GM19372 (cell line): ENCODE results near the gene NRXN3.
"Not testable (repeated sequence)": the region's sequence is repeated elsewhere in the genome, so short reads cannot be mapped to it uniquely, and the experiment has no call there.

Source experiments
- ATAC-seq: cut with Tn5 transposase; IDR thresholded peaks from one replicate; pipeline ENCODE4 v1.9.1; 2021; ENCODE audit warnings: mild to moderate bottlenecking, low read depth, moderate library complexity; ENCODE audit not compliant: unreplicated experiment

NRXN3 gene

DNA sequence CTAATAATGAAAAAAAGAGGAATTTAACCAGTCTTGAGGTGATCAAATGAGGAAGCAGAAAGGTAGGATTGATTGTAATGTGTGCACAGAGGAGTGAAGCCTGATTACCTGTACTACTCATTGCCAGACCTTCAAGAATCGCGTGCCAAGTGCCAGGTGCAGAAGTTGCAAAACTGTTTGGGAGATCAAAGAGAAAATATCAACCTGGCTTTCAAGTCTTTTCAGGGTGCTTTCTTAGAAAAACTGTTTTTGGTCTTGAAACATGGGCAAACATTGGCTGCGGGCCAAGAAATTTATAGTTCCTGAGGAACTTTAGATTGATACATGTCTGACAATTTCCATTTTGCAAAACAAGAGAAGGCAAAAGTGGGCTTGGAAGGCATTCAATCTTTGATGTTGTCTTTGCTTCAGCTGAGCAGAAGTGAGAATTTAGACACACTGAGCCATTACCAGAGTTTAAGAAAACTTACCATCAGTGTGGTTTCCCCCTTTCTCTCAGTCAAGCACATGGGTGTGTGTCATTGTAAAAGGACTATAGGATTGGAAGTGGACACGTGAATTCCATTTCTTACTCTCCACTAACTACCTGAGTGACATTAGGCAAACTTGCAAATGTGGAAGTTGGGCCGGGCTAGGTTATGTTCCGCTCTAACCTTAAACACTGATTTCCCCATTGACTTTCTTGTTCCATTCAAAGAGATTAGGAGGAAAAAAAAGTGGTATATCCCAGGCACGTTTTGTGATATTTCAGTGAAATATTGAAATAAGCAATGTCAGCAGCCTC, 1555.0 kb downstream of the NRXN3 start:
- ATAC-seq, result no peak

GRCh38 chr14:79727900-79728299, 1557.7 kb downstream of the NRXN3 start:
- ATAC-seq, result no peak

DNA sequence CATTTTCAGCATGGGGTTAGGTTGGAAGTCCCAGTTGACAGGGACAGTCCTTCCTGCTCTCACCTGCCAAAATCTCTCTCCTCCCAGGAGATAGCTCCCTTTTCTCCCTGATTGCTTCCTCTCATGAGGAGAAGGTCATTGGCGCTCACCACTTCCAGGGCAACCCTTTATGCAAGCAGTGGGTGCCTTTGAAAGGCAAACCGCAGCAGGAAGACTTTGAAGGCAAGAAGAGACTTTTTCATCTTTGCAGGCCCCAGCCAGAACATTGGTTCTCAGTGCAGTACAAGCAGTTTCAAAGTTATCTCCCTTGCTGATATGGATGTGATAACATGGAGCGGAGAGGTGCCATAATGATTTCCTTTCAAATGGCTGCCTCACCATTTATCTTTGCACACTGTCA, 1558.2 kb downstream of the NRXN3 start:
- ATAC-seq, result no peak

GRCh38 chr14:79729731-79730130, 1559.6 kb downstream of the NRXN3 start:
- ATAC-seq, result no peak

- no peak for ATAC-seq
These were observed 1560.0 kb downstream of the NRXN3 start for GRCh38 chr14:79730196-79730595.

DNA sequence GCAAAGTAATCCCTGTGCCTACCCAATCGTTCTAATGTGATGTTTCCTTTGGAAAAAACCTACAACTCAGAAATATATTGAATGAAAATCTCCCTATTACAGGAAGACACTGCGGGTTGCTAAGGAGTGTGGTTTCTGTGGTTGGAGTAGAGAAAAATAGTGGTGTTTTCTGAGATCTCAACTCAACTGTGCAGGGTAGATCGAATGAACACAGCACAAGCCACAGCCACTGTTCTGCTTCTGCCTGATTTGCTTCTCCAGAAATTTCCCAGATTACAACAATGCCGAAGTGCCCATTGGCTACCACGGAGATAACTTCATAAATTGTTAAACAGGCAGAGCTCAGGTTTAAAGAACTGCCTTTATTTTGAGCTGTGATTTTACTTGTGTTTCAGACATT, 1560.8 kb downstream of the NRXN3 start:
- no peak for ATAC-seq

DNA sequence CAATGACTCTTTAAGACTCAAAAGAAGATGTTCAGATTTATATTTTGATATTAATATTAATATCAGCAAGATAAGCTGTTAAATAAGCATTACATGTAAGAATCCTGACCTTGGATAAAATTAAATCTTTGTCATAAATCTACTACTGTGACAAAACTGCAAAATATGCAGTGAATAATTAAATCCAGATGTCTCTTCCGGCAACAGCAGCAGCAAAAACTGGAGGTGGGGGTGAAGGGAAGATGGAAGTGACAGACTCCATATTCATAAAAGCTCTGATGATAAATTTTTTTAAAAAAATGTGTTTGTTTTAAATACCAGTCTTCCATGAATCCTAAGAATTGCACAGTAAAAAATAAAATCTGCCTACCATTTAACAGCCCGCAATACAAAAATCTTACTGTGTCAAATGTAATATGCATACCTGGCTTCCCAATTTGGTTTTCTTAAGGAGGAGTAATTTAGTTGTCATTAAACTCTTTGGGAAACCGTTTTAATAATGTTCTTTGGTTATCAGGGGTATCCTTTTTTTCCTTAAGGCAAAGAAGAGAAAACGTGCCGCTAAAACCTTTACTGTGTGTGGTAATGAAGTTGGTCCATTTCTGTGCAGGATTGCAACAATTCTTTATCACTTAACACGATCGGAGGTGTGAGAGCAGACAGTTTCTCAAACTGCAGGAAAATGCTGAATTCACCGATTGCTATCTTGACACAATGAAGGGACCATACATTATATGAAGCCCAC, 1562.9 kb downstream of the NRXN3 start:
- ATAC-seq, result no peak

DNA sequence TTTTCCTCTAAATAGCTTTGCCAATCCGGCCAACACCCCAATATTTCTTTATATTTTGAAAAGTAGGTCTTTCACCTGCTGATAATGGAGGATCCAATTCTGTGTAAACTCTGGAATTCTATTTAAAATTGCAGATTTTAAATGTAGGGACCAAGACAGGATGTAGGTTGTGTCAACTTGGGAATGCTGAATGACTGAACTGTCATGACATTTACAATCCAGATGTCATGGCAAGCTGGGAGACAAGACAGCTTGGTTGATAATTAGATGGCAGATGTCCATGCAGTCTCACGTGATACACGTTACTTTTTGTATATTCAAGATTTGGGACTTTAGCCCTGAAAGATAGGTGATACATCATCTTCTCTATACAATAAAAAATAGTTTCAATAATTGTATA, 1564.0 kb downstream of the NRXN3 start:
- no peak for ATAC-seq

GRCh38 chr14:79734656-79735055, 1564.5 kb downstream of the NRXN3 start:
- ATAC-seq, result no peak

- ATAC-seq, result no peak
These were observed 1564.9 kb downstream of the NRXN3 start for GRCh38 chr14:79735121-79735520.

DNA sequence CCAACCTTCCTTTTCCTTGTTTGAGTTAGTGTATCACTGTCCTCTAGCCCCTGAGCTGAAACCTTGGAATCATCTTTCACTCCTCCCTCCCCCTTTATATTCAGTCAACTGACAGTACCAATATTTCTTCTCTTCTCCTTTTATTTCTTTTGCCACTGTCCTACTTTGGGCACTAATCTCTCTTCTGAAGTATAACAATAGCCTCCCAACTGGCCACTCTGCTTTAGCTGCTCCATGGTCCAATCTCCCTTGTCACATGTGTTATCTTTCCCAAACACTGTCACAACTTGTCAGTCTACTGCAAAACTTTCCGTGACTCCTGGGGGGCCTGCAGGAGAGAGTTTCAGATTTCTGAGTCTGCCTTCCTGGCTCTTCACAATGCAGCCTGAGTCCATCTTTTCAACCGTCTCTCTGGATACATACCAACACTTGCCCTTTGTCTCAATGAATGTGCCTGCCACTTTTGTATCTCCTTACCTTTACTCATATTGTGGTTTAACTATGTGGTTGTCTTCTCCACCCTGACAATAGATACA, 1570.0 kb downstream of the NRXN3 start:
- ATAC-seq, result no peak

DNA sequence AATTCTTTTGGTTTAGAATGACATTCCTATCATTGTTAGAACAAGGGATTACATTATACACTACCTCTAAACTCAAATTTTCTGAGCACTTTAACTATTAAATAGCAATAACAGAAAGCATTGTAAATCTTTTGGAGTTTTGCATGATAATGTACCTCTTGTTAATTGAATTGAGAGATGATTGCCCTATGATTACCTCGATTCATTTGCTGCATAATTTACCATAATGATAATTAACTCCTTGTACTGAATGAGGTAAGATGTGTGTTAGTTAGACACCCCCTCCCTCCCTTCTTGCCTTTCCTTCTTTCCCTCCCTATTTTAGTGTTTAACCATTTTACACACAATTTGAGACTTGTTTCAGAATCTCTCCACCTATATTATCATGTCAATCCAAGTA, 1572.0 kb downstream of the NRXN3 start:
- ATAC-seq, result no peak

DNA sequence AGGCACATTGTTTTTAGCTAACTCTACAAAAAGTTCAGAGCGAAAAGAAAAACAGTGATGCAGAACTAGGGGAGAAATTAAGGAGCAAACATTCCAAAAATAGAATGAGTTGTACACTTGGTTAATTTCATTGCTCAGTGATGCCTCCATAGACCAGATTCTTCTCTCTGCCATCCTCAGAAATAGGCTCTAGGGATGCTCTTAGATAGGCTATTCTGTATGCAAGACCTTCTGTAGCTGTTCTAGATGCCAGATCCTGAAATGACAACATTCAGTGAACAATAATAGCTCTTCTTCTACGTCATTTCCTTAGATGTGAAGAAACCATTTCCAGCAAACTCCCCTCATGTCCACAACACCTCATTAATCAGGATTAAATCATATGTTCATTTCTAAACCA, 1574.9 kb downstream of the NRXN3 start:
- ATAC-seq, result no peak

DNA sequence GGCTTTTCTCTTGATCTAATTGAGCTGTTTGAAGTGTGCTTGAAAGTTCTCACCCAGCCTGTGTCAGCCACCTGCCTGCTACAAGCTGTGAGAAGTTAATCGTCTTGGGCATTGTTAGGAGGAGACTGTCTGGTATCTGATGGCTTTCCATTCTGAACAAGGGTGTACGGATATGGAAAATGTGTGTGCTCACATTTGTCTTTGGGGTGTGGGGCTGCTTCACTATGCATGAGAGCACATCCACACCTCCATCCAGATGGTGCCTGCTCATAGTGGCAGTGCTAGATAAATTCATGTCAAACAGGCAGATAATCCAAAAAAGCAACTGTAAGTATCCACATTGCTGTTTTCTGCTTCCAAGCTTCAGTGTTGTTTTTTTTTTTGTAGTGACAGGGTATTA, 1578.9 kb downstream of the NRXN3 start:
- no peak for ATAC-seq

DNA sequence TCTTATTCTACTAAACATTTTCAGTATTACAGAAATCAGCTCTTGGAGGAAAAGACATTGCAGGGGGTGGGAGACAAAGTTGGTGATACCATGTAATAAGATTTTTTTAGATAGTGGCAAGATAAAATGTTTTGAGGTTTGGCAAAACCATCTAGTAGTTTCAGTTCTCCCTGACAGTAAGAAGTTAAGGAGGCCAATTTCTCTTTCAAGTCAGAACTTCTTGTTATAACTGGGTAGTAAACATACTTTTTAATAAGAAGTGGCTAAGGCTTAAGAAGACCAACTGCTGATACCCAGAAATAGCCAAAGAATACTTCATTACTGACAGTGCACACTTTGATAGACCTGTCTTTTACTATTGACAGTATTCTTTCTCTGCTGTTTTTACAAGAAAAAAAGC, 1588.8 kb downstream of the NRXN3 start:
- no peak for ATAC-seq

- no peak for ATAC-seq
These were observed 1594.2 kb downstream of the NRXN3 start for GRCh38 chr14:79764323-79764722.

GRCh38 chr14:79766511-79766910, 1596.3 kb downstream of the NRXN3 start:
- no peak for ATAC-seq

DNA sequence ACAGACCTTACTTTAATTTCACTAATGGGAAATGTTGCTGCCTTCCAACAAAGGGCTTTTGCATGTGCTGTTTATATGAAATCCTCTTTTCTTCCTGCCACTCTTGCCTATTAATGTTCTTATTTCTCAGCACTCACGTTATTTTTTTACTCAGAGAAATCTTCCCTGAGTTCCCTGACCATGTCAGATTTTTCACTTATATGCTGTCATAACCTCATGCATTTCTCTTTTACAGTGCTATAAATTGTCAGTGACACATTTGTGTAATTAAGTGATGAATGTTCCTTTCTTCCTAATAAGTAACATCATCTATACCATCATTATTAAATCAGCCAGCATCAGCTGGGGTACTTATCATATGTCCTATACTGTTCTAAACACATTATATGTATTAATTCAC, 1597.1 kb downstream of the NRXN3 start:
- no peak for ATAC-seq

- ATAC-seq, result not testable (repeated sequence)
These were observed 1597.5 kb downstream of the NRXN3 start for GRCh38 chr14:79767721-79768120.

DNA sequence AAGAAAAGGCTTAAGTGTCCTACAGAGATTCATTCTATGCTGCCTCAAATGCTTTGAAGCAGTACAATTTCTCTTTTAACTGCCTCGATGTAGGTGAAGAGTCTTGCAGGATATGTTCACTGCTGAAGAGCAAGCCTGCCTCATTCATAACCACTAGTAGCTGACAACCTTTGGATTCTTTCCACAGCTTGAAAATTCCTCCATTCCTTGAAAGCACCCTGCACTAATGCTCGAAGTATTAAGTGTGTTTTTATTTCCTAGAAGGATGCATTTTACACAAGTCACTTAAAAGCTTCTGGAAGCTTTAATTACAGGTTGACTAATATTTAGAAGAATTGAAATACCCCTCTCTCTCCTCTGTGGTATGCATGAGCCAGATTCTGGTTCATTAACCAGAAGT, 1611.7 kb downstream of the NRXN3 start:
- ATAC-seq, result no peak

- ATAC-seq, result no peak
These were observed 1612.9 kb downstream of the NRXN3 start for GRCh38 chr14:79783041-79783440.

DNA sequence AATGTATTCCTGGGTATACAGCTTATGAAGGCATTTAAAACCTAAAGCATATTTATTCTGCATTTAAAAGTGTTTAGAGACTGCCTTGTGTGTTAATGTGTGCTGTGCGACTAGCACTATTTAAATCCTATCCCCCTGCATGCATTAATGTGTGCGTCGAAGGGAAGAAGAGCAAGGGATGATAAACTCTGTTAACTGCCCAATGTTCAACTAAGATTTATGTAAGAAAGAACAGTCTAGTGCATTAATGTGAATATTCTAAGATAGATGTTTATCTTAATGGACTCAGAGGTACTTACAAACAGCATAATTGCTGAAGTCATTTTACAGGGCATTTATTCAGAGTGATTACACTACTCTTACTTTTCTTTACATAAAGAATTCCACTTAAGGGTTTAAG, 1616.3 kb downstream of the NRXN3 start:
- ATAC-seq, result no peak
